ENCODE measurements around the gene CFAP58.

- no peak for TF ChIP-seq MAX (IDR thresholded peaks at IDR 0.05)
- TF ChIP-seq EP300 (IDR thresholded peaks at IDR 0.05; ENCODE audit: borderline replicate concordance): no peak
- TF ChIP-seq ZBTB7A (IDR thresholded peaks at IDR 0.05; ENCODE audit: low read depth): no peak
- no peak for TF ChIP-seq REST (IDR thresholded peaks at IDR 0.05; ENCODE audit: low read depth)
- TF ChIP-seq TEAD4 (IDR thresholded peaks at IDR 0.05): no peak
- TF ChIP-seq RAD21 (IDR thresholded peaks at IDR 0.05; ENCODE audit: low read depth): no peak
- TF ChIP-seq CREB1 (IDR thresholded peaks at IDR 0.05; ENCODE audit: low read depth): no peak
- no peak for TF ChIP-seq YY1 (IDR thresholded peaks at IDR 0.05; ENCODE audit: low read depth)
- TF ChIP-seq EGR1 (IDR thresholded peaks at IDR 0.05): no peak
- TF ChIP-seq USF1 (IDR thresholded peaks at IDR 0.05): no peak
- TF ChIP-seq TAF1 (IDR thresholded peaks at IDR 0.05; ENCODE audit: low read depth): no peak
Measured at GRCh38 chr10:104393387-104393786, 39.8 kb downstream of the CFAP58 start.
